HEK293T (cell line): Measurements from ENCODE around the gene DDIT3.

Source experiments
- BHLHE40 ChIP-seq: fragments of 450-650 bp; IDR thresholded peaks from 2 replicates; pipeline ENCODE4 v1.6.1; 2016; ENCODE audit warnings: mild to moderate bottlenecking, moderate library complexity, borderline replicate concordance
- FOXK2 ChIP-seq: fragments of 450-650 bp; IDR thresholded peaks from 2 replicates; pipeline ENCODE4 v1.6.1; 2016; ENCODE audit warnings: mild to moderate bottlenecking
- FOXM1 ChIP-seq: fragments of 450-650 bp; IDR thresholded peaks from 2 replicates; pipeline ENCODE4 v1.6.1; 2017; ENCODE audit warnings: mild to moderate bottlenecking, borderline replicate concordance
- NFRKB ChIP-seq: fragments of 450-650 bp; IDR thresholded peaks from 2 replicates; pipeline ENCODE4 v1.6.1; 2016; ENCODE audit warnings: mild to moderate bottlenecking, moderate library complexity
- PKNOX1 ChIP-seq: fragments of 450-650 bp; IDR thresholded peaks from 2 replicates; pipeline ENCODE4 v1.6.1; 2016
- SP1 ChIP-seq: fragments of 450-650 bp; IDR thresholded peaks from 2 replicates; pipeline ENCODE4 v1.6.1; 2017
- SUZ12 ChIP-seq: fragments of 450-650 bp; IDR thresholded peaks from 2 replicates; pipeline ENCODE4 v1.6.1; 2016; ENCODE audit warnings: mild to moderate bottlenecking
- TARDBP ChIP-seq: fragments of 450-650 bp; IDR thresholded peaks from 2 replicates; pipeline ENCODE4 v1.6.1; 2016

DNA sequence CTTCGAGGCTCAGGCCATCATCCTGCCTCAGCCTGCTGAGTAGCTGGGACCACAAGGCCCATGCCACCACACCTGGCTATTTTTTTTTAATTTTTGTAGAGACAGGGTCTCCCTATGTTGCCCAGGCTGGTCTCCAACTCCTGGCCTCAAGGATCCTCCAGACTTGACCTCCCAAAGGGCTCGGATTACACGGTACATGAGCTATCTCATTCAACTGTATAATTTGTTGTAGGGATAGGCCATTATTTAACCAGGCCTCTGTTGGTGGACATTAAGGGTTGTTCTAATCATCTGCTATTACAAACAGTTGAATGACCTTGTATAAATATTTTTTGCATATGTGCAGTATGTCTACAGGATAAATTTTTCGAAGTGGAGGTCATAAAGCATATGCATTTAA is 38.5 kb upstream of the DDIT3 start:
- TF ChIP-seq SP1, result no peak
- no peak for TF ChIP-seq NFRKB
- no peak for TF ChIP-seq SUZ12
- TF ChIP-seq BHLHE40, result no peak
- TF ChIP-seq FOXK2, result no peak
- TF ChIP-seq PKNOX1, result no peak
- no peak for TF ChIP-seq FOXM1
- no peak for TF ChIP-seq TARDBP
